Thyroid gland (tissue), 4 donors: Measurements from ENCODE around the gene CTPS1.

Source experiments
- POLR2A ChIP-seq, 2 donors: fragments of 450-650 bp; IDR thresholded peaks; one replicate each; pipeline ENCODE4 v1.6.1; 2017; ENCODE audit warnings: antibody characterized with exemption in 2 of 2, mild to moderate bottlenecking in 2 of 2, moderate library complexity in 1 of 2
- TF ChIP-seq, protein P1 (sequence below), 6 experiments: fragments of 200-600 bp in 3 of 6; fragments of 450-650 bp in 3 of 6; sonication (generic) in 3 of 6; IDR thresholded peaks; one replicate each; pipeline ENCODE4 v1.5.1; 2016 to 2019; ENCODE audit warnings: antibody characterized with exemption in 6 of 6, mild to moderate bottlenecking in 2 of 6, inconsistent platforms in 1 of 6, moderate library complexity in 1 of 6

DNA sequence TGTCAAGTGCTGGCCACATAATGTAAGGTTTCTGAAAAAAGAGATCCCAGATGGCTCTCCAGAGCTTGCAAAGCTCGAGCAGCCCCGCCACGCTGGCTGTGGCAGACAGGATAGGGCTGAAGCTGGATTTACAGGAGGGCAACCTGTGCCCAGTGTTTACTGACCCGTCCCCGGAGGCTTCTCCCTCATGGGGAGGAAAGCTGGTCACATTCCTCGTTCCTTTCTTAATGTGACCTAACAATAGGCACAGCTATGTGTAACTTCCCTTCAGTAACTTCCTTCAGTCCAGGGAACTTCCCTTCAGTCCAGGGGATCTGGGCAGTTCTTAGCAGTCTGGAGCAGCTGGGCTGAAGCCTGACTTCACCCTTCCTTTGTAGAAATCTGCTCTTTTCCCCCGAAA, 34.3 kb downstream of the CTPS1 start:
- TF ChIP-seq, protein P1, sequence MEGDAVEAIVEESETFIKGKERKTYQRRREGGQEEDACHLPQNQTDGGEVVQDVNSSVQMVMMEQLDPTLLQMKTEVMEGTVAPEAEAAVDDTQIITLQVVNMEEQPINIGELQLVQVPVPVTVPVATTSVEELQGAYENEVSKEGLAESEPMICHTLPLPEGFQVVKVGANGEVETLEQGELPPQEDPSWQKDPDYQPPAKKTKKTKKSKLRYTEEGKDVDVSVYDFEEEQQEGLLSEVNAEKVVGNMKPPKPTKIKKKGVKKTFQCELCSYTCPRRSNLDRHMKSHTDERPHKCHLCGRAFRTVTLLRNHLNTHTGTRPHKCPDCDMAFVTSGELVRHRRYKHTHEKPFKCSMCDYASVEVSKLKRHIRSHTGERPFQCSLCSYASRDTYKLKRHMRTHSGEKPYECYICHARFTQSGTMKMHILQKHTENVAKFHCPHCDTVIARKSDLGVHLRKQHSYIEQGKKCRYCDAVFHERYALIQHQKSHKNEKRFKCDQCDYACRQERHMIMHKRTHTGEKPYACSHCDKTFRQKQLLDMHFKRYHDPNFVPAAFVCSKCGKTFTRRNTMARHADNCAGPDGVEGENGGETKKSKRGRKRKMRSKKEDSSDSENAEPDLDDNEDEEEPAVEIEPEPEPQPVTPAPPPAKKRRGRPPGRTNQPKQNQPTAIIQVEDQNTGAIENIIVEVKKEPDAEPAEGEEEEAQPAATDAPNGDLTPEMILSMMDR (IDR thresholded peaks at IDR 0.05), result no peak
- TF ChIP-seq POLR2A (IDR thresholded peaks at IDR 0.05), result no peak
